ENCODE measurements around the gene APOBEC3A. TPM values are rescaled to one million over a fixed set of nuclear protein-coding genes. Genes with fewer than 3 reads are reported as not detected.

Gene APOBEC3A
- total and polyA plus RNA-seq, 2 of the 13 experiments (the other 11 are each of a cell fraction or from before 2014, with no cell fraction given) = not detected

GRCh38 chr22:38981992-38982927 is 24.9 kb downstream of the APOBEC3A start, which contains the start of gene APOBEC3B (continued):
- TF ChIP-seq, protein P1, sequence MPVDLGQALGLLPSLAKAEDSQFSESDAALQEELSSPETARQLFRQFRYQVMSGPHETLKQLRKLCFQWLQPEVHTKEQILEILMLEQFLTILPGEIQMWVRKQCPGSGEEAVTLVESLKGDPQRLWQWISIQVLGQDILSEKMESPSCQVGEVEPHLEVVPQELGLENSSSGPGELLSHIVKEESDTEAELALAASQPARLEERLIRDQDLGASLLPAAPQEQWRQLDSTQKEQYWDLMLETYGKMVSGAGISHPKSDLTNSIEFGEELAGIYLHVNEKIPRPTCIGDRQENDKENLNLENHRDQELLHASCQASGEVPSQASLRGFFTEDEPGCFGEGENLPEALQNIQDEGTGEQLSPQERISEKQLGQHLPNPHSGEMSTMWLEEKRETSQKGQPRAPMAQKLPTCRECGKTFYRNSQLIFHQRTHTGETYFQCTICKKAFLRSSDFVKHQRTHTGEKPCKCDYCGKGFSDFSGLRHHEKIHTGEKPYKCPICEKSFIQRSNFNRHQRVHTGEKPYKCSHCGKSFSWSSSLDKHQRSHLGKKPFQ (CRISPR knock-in tag; IDR thresholded peaks at IDR 0.05; ENCODE audit: insufficient replicate concordance) = no peak
- no peak for TF ChIP-seq SOX13 (IDR thresholded peaks at IDR 0.05)
- TF ChIP-seq SOX13 (CRISPR knock-in tag; conservative IDR thresholded peaks at IDR 0.05 in 1 of 2, IDR thresholded peaks at IDR 0.05 in 1 of 2) = no peak
- TF ChIP-seq TCF7L2 (IDR thresholded peaks at IDR 0.05; ENCODE audit: low read depth, low read length) = no peak
- TF ChIP-seq BORCS8-MEF2B (CRISPR knock-in tag; IDR thresholded peaks at IDR 0.05) = no peak; the same call in 1 of the 2 replicates
- no peak for TF ChIP-seq ZNF781 (CRISPR knock-in tag; IDR thresholded peaks at IDR 0.05; ENCODE audit: borderline replicate concordance, not compliant biosample characterization)
- no peak for TF ChIP-seq CCDC6 (CRISPR knock-in tag; IDR thresholded peaks at IDR 0.05)
- TF ChIP-seq PHF21A (CRISPR knock-in tag; IDR thresholded peaks at IDR 0.05) = 0 out of 2 replicates have a peak, but pooled peaks have one; percentile 33
- TF ChIP-seq YEATS2 (CRISPR knock-in tag; IDR thresholded peaks at IDR 0.05; ENCODE audit: borderline replicate concordance) = no peak
- no peak for TF ChIP-seq RFXAP (CRISPR knock-in tag; IDR thresholded peaks at IDR 0.05; ENCODE audit: borderline replicate concordance)
- no peak for TF ChIP-seq FOXC1 (CRISPR knock-in tag; IDR thresholded peaks at IDR 0.05; ENCODE audit: borderline replicate concordance)
- TF ChIP-seq ZNF317 (CRISPR knock-in tag; IDR thresholded peaks at IDR 0.05) = no peak
- no peak for TF ChIP-seq ZNF614 (CRISPR knock-in tag; IDR thresholded peaks at IDR 0.05; ENCODE audit: borderline replicate concordance)
- TF ChIP-seq ZNF24 (IDR thresholded peaks at IDR 0.05) = no peak
- TF ChIP-seq, protein P2, sequence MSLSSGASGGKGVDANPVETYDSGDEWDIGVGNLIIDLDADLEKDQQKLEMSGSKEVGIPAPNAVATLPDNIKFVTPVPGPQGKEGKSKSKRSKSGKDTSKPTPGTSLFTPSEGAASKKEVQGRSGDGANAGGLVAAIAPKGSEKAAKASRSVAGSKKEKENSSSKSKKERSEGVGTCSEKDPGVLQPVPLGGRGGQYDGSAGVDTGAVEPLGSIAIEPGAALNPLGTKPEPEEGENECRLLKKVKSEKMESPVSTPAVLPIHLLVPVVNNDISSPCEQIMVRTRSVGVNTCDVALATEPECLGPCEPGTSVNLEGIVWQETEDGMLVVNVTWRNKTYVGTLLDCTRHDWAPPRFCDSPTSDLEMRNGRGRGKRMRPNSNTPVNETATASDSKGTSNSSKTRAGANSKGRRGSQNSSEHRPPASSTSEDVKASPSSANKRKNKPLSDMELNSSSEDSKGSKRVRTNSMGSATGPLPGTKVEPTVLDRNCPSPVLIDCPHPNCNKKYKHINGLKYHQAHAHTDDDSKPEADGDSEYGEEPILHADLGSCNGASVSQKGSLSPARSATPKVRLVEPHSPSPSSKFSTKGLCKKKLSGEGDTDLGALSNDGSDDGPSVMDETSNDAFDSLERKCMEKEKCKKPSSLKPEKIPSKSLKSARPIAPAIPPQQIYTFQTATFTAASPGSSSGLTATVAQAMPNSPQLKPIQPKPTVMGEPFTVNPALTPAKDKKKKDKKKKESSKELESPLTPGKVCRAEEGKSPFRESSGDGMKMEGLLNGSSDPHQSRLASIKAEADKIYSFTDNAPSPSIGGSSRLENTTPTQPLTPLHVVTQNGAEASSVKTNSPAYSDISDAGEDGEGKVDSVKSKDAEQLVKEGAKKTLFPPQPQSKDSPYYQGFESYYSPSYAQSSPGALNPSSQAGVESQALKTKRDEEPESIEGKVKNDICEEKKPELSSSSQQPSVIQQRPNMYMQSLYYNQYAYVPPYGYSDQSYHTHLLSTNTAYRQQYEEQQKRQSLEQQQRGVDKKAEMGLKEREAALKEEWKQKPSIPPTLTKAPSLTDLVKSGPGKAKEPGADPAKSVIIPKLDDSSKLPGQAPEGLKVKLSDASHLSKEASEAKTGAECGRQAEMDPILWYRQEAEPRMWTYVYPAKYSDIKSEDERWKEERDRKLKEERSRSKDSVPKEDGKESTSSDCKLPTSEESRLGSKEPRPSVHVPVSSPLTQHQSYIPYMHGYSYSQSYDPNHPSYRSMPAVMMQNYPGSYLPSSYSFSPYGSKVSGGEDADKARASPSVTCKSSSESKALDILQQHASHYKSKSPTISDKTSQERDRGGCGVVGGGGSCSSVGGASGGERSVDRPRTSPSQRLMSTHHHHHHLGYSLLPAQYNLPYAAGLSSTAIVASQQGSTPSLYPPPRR (CRISPR knock-in tag; IDR thresholded peaks at IDR 0.05; ENCODE audit: borderline replicate concordance) = no peak
- no peak for TF ChIP-seq ARNT2 (CRISPR knock-in tag; IDR thresholded peaks at IDR 0.05; ENCODE audit: low read depth)
- TF ChIP-seq SMYD3 (CRISPR knock-in tag; IDR thresholded peaks at IDR 0.05) = no peak
- TF ChIP-seq ZNF616 (CRISPR knock-in tag; IDR thresholded peaks at IDR 0.05; ENCODE audit: low read depth) = no peak
- no peak for TF ChIP-seq ZNF441 (CRISPR knock-in tag; IDR thresholded peaks at IDR 0.05; ENCODE audit: borderline replicate concordance)
- no peak for TF ChIP-seq ZNF292 (CRISPR knock-in tag; IDR thresholded peaks at IDR 0.05; ENCODE audit: borderline replicate concordance, low read depth)
- no peak for TF ChIP-seq CENPBD1 (CRISPR knock-in tag; IDR thresholded peaks at IDR 0.05; ENCODE audit: borderline replicate concordance, low read depth)
- no peak for TF ChIP-seq ZNF878 (CRISPR knock-in tag; IDR thresholded peaks at IDR 0.05)
- TF ChIP-seq GATAD2A (CRISPR knock-in tag; IDR thresholded peaks at IDR 0.05) = no peak
